Measurements from ENCODE around the gene PCGF3.
"Not testable (repeated sequence)": the region's sequence is repeated elsewhere in the genome, so short reads cannot be mapped to it uniquely, and the experiment has no call there.

Gene PCGF3

DNA sequence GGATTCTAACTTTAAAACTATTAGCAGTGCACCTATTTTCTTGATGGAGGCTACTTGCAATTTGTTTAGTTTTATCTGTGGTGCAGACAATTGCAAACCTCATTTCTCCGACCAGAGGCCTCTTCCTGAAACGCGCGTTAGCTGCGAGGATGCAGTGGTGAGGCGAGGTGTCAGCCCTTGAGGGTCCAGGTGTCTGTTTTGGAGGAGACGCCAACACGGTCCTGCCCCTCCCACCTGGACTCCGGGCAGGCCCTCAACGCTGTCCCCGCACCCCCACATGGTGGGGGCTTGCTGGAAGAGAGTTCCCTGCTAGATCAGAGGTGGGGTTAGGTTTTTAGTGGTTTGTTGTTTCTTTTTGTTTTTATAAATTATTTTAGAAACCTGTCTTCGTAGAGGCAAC is 34.4 kb downstream of the PCGF3 start:
- DNase-seq (ENCODE audit: low read depth, low spot score): no peak

GRCh38 chr4:740656-741282 is 35.1 kb downstream of the PCGF3 start:
- DNase-seq (ENCODE audit: low read depth, low spot score): peak; percentile 56

- DNase-seq (ENCODE audit: low read depth, low spot score): no peak
Observed at GRCh38 chr4:742096-742741, 36.6 kb downstream of the PCGF3 start.

- peak; percentile 79 for DNase-seq (ENCODE audit: low read depth, low spot score)
Observed at GRCh38 chr4:742742-743311, 37.2 kb downstream of the PCGF3 start.

DNA sequence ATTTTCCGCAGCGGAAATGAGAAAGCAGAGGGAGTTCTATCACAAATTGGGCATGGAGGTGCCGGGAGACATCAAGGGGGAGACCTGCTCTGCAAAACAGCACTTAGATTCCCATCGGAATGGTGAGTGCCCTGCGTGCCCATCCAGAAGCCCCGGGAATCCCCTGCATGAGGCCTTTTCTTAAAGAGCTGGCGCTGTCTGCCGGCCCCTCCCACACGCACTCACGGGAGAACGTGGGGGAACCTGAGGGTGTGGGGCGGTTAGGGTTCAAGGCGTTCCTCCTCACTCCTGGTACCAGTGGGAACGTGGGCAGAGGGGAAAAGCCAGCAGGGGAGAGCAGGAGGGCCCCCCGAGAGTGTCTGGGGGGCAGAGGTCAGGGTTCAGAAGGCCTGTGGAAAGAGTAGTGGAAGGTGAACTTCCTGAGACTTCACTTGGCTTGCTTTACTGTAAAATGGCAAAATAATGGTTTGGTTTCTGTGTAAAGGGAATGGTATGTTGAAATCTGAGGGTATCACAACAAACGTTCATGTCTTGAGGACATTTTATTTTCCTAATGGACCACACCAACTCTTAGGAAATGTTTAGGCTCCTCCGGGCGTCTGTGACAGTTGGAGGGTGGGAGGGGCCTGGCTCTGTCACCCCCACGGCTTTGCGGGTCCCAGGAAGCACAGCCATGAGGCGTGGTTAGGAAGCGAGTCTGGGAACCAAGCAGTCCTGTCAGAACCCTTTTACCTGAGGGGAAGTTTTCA is 38.0 kb downstream of the PCGF3 start:
- peak; percentile 45 for DNase-seq (ENCODE audit: low read depth, low spot score)

DNA sequence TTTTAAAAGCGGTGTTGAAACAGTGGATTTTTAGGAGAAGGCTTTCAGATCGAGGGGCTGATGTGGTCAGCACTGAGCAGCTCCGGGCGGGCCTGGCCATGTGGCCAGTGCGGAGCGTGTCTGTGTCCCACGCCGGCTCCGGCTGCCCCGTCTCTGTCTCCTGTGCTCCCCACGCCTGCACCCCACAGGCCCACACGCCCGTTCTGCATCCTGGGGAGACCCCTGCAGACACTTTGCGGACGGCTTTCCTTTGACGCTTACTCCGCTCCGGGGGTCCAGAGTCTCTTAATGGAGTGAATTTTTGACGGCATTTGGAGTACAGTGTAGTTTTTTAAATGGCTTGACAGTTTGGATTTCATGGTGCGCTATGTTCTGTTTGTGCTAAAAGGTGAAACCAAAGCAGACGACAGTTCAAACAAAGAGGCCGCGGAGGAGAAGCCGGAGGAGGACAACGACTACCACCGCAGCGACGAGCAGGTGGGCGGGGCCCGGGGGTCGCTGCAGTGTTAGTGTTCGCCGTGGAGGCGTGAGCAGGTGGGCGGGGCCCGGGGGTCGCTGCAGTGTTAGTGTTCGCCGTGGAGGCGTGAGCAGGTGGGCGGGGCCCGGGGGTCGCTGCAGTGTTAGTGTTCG is 38.7 kb downstream of the PCGF3 start:
- no peak for DNase-seq (ENCODE audit: low read depth, low spot score)

GRCh38 chr4:747546-748170 is 42.0 kb downstream of the PCGF3 start:
- DNase-seq (ENCODE audit: low read depth, low spot score): no peak

GRCh38 chr4:748461-748860 is 42.8 kb downstream of the PCGF3 start:
- no peak for DNase-seq (ENCODE audit: low read depth, low spot score)

GRCh38 chr4:749698-750666 is 44.4 kb downstream of the PCGF3 start:
- DNase-seq (ENCODE audit: low read depth, low spot score): peak; percentile 69

GRCh38 chr4:751676-752075 is 46.0 kb downstream of the PCGF3 start:
- peak; percentile 63 for DNase-seq (ENCODE audit: low read depth, low spot score)

- DNase-seq (ENCODE audit: low read depth, low spot score): peak; percentile 38
Observed at GRCh38 chr4:752196-752861, 46.7 kb downstream of the PCGF3 start.

GRCh38 chr4:753186-753585 is 47.6 kb downstream of the PCGF3 start:
- not testable (repeated sequence) for DNase-seq (ENCODE audit: low read depth, low spot score)

DNA sequence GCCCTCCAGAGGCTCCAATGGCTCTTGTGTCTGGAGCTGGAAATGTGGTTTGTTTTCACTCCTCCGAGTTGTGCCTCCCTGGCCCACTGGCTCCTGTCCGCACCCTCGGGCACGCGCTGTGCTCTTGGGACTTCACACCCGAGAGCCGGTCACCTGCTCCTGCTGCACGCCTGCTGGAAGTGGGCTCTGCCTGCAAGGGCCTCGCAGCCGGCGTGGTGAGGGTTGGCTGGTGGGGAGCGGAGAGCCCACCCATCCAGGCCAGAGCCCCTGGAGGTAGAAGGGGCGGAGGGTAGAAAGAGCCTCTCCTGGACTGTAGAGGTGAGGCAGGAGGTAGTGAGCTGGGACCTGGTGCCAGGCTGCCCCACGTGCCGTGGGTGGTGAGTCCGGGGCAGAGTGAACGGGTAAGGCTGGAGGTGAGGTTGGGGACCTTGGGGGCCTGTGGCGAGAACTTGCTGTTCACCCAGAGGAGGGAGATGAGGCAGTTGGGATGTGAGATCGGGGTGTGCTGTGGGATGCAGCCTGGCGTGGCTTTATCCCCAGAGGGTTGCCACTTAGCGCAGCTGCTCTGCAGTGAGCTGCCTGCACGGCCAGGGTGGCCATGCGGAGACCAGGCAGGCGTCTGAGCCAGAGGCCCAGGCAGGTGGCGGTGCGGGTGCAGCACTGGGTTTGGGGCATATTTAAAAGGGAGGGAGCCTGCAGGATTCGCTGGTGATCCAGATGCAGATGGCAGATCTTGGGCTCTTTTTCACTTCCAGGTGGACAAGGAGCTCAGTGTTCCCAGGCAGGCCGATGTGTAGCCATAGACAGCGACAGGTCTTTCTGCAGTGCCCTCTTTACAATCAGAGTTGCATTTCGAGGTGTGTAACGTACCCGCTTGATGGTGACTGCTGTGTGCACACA is 48.8 kb downstream of the PCGF3 start:
- DNase-seq (ENCODE audit: low read depth, low spot score): no peak

DNA sequence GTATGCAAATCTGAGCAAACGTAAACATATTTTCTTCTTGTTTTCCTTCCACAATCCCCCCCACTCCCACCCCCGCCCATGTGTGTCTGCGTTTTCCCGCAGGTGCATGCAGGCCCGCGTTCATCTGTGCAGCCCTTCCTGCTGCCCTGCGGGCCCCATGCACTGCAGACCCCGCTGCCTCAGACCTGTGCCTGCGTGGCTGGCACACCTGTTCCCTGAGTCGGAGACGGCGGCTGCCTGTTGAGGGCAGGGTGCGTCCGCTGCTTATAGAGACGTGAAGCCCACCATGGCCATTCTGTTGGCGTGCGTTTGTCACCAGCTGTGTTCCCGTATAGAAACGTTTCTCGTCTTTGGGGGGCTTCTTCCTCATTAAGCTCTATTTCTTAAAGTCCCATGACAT is 51.5 kb downstream of the PCGF3 start:
- no peak for DNase-seq (ENCODE audit: low read depth, low spot score)

- DNase-seq (ENCODE audit: low read depth, low spot score): not testable (repeated sequence)
Observed at GRCh38 chr4:759810-760209, 54.2 kb downstream of the PCGF3 start.

DNA sequence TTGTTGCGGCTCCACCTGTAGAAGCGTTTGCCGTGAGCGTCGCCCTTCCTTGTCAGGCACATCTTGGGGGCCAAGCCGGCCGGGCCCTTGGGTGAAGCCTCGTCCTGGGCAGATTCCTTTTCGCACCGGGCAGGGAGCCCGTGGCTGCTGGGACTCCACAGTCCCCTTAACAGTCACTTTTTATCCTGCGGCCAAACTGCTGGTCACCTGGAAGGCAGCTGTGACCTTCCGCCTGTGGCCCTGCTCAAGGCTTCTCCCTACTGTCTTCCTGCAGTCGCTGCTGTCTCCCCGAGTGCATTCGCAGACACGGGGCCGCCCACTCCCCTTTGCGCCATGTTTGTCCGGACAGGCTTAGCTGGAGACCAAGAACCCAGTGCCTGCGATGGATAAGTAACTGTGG is 55.0 kb downstream of the PCGF3 start:
- DNase-seq (ENCODE audit: low read depth, low spot score): no peak

DNA sequence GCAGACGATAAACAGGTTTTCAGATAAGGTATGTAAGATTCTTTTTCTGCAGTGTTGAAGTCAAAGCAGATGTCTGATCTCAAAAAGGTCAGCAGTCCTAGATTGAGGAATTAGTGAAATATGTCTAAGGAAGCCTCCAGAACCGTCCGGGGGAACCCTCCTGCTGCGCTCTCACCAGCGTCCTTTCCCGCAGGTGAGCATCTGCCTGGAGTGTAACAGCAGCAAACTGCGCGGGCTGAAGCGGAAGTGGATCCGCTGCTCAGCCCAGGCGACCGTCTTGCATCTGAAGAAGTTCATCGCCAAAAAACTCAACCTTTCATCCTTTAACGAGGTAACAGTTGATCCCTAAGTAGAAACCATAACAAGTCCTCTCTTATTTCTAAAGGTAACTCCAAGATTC is 55.5 kb downstream of the PCGF3 start:
- no peak for DNase-seq (ENCODE audit: low read depth, low spot score)

GRCh38 chr4:761739-762138 is 56.1 kb downstream of the PCGF3 start:
- no peak for DNase-seq (ENCODE audit: low read depth, low spot score)
